Testis (tissue), 2 donors: ENCODE measurements around the gene CACNA1D.

Source experiments
- POLR2A ChIP-seq: fragments of 450-650 bp; IDR thresholded peaks from one replicate; pipeline ENCODE4 v1.6.1; 2017; ENCODE audit warnings: antibody characterized with exemption, mild to moderate bottlenecking, moderate library complexity
- TF ChIP-seq, protein P1 (sequence below), 3 experiments: fragments of 450-650 bp in 2 of 3; fragments of 200-600 bp in 1 of 3; sonication (generic) in 1 of 3; IDR thresholded peaks; one replicate each; pipeline ENCODE4 v1.5.1; 2016 to 2019; ENCODE audit warnings: antibody characterized with exemption in 3 of 3, mild to moderate bottlenecking in 2 of 3, moderate library complexity in 1 of 3

DNA sequence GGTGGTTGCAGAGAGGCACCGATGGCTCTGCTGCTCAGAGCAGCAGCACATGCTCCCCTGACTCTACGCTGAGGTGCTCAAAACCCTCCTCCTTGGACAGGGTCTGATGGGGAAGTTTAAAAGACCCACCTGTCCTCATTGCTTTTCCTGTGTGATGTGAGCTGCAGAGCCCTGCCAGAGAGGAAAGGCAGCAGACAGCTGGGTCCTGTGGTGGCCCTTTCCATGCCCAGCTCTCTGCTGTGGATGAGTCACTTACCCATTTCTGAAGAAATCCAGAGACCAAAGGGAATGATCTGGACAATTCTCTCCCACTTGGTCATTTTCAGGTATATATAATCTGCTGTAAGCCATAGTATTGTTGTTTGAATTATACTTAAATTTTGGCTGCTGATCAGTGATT is 230.2 kb downstream of the CACNA1D start:
- TF ChIP-seq, protein P1, sequence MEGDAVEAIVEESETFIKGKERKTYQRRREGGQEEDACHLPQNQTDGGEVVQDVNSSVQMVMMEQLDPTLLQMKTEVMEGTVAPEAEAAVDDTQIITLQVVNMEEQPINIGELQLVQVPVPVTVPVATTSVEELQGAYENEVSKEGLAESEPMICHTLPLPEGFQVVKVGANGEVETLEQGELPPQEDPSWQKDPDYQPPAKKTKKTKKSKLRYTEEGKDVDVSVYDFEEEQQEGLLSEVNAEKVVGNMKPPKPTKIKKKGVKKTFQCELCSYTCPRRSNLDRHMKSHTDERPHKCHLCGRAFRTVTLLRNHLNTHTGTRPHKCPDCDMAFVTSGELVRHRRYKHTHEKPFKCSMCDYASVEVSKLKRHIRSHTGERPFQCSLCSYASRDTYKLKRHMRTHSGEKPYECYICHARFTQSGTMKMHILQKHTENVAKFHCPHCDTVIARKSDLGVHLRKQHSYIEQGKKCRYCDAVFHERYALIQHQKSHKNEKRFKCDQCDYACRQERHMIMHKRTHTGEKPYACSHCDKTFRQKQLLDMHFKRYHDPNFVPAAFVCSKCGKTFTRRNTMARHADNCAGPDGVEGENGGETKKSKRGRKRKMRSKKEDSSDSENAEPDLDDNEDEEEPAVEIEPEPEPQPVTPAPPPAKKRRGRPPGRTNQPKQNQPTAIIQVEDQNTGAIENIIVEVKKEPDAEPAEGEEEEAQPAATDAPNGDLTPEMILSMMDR (IDR thresholded peaks at IDR 0.05), result no peak
- no peak for TF ChIP-seq POLR2A
